CD14-positive monocyte (primary cell): ENCODE measurements around the gene NTN5. TPM values are rescaled to one million over a fixed set of nuclear protein-coding genes. Genes with fewer than 3 reads are reported as not detected.

ENCODE experiments used
- DNase-seq, 3 donors: peaks; one replicate each; pipeline ENCODE4 v3.0.0-alpha.2; 2011 to 2022
- H2AFZ ChIP-seq: 2 replicates; pipeline ENCODE4 v1.6.0; 2012; ENCODE audit warnings: mild to moderate bottlenecking, low read depth, low read length, inconsistent platforms; ENCODE audit not compliant: insufficient read depth, poor library complexity, severe bottlenecking
- H3K27ac ChIP-seq, 2 donors: 1 replicate in 1 of 2; 2 replicates in 1 of 2; pipeline ENCODE4 v1.5.1; 2012 to 2013; ENCODE audit warnings: low read length in 2 of 2, control low read depth in 1 of 2, inconsistent platforms in 1 of 2, low read depth in 1 of 2, mild to moderate bottlenecking in 1 of 2
- H3K27me3 ChIP-seq, 2 donors: one replicate each; pipeline versions ENCODE4 v1.6.0 to v1.6.1; 2011 to 2013; ENCODE audit warnings: low read length in 2 of 2; ENCODE audit not compliant: control insufficient read depth in 2 of 2, insufficient read depth in 2 of 2
- H3K36me3 ChIP-seq, 2 donors: replicated peaks in 1 of 2; 1 replicate in 1 of 2; 2 replicates in 1 of 2; pipeline versions ENCODE4 v1.5.1 to v1.6.1; 2012 to 2013; ENCODE audit warnings: low read length in 2 of 2, control low read depth in 1 of 2, inconsistent platforms in 1 of 2, mild to moderate bottlenecking in 1 of 2; ENCODE audit not compliant: insufficient read depth in 2 of 2, control insufficient read depth in 1 of 2
- H3K4me1 ChIP-seq, 2 donors: 1 replicate in 1 of 2; 2 replicates in 1 of 2; pipeline versions ENCODE4 v1.5.1 to v1.6.1; 2012 to 2013; ENCODE audit warnings: low read length in 2 of 2, control low read depth in 1 of 2, inconsistent platforms in 1 of 2, mild to moderate bottlenecking in 1 of 2, moderate library complexity in 1 of 2; ENCODE audit not compliant: insufficient read depth in 2 of 2, control insufficient read depth in 1 of 2
- H3K4me2 ChIP-seq: replicated peaks from 2 replicates; pipeline ENCODE3; 2012; ENCODE audit warnings: low read length, moderate library complexity, mild to moderate bottlenecking; ENCODE audit not compliant: poor library complexity, severe bottlenecking; ENCODE audit errors: extremely low read depth
- H3K4me3 ChIP-seq, 3 experiments: fragments of 200-600 bp in 1 of 3; sonication (generic) in 1 of 3; replicated peaks in 1 of 3; 1 replicate in 2 of 3; 2 replicates in 1 of 3; pipeline ENCODE4 v1.5.1; 2011 to 2013; ENCODE audit warnings: low read length in 3 of 3, mild to moderate bottlenecking in 3 of 3, control low read depth in 2 of 3, low read depth in 2 of 3, inconsistent platforms in 1 of 3, moderate library complexity in 1 of 3
- H3K79me2 ChIP-seq: 2 replicates; pipeline ENCODE4 v1.6.0; 2012; ENCODE audit warnings: mild to moderate bottlenecking, control low read depth, inconsistent platforms, low read length, moderate library complexity; ENCODE audit not compliant: insufficient read depth
- H3K9ac ChIP-seq: 2 replicates; pipeline ENCODE4 v1.6.0; 2017; ENCODE audit warnings: low read length, mild to moderate bottlenecking; ENCODE audit not compliant: insufficient read depth, poor library complexity, severe bottlenecking
- H3K9me3 ChIP-seq, 2 donors: replicated peaks in 1 of 2; 1 replicate in 1 of 2; 2 replicates in 1 of 2; pipeline versions ENCODE4 v1.5.1 to v1.6.1; 2012 to 2013; ENCODE audit warnings: low read length in 2 of 2, control low read depth in 1 of 2; ENCODE audit not compliant: control insufficient read depth in 1 of 2, insufficient read depth in 1 of 2
- H4K20me1 ChIP-seq: 2 replicates; pipeline ENCODE4 v1.6.0; 2012; ENCODE audit warnings: mild to moderate bottlenecking, low read length, control low read depth, moderate library complexity; ENCODE audit not compliant: insufficient read depth
- H3K27ac Mint-ChIP-seq, 7 donors: one replicate each; pipeline ENCODE4 v1.8.0; 2020; ENCODE audit warnings: mild to moderate bottlenecking in 7 of 7, mixed read lengths in 7 of 7, moderate library complexity in 6 of 7, inconsistent platforms in 2 of 7
- H3K27me3 Mint-ChIP-seq, 3 donors: one replicate each; pipeline ENCODE4 v1.8.0; 2021 to 2022; ENCODE audit warnings: low read depth in 3 of 3, mild to moderate bottlenecking in 3 of 3, mixed read lengths in 3 of 3, moderate library complexity in 3 of 3, inconsistent platforms in 1 of 3
- H3K36me3 Mint-ChIP-seq, 2 donors: one replicate each; pipeline ENCODE4 v1.8.0; 2020; ENCODE audit warnings: mixed read lengths in 2 of 2, inconsistent platforms in 1 of 2, mild to moderate bottlenecking in 1 of 2
- H3K4me1 Mint-ChIP-seq: one replicate; pipeline ENCODE4 v1.8.0; 2020; ENCODE audit warnings: mild to moderate bottlenecking, mixed read lengths
- H3K4me3 Mint-ChIP-seq, 2 donors: one replicate each; pipeline ENCODE4 v1.8.0; 2020; ENCODE audit warnings: mild to moderate bottlenecking in 2 of 2, mixed read lengths in 2 of 2, moderate library complexity in 1 of 2
- H3K9me3 Mint-ChIP-seq, 7 donors: one replicate each; pipeline ENCODE4 v1.8.0; 2020 to 2022; ENCODE audit warnings: mixed read lengths in 7 of 7, mild to moderate bottlenecking in 6 of 7, moderate library complexity in 6 of 7, inconsistent platforms in 2 of 7
- WGBS: methylation state at CpG from one replicate; pipeline ENCODE4 v1.1.5; 2013; ENCODE audit warnings: missing lambda C conversion rate; ENCODE audit not compliant: insufficient coverage; 5-methylcytosine and 5-hydroxymethylcytosine counted together
- intact Hi-C, 2 donors: fragments of 100-400 bp; cut with micrococcal nuclease; formaldehyde crosslinking; loops; one replicate each; pipeline versions ENCODE4 v1.15.0 to v1.15.1; 2023
- polyA plus RNA-seq, 3 donors: library from polyadenylated mRNA; depleted of rRNA in 1 of 3; unstranded in 2 of 3; stranded (reverse) in 1 of 3; fragments of 300-500 nt in 2 of 3; fragments of >200 nt in 1 of 3; fragmentation: Illumina TruSeq in 2 of 3; gene quantifications; 1 replicate in 2 of 3; 2 replicates in 1 of 3; pipeline ENCODE4 v1.2.3, GENCODE V29; 2012 to 2021
- TF ChIP-seq, protein P1 (sequence below): fragments of 200-600 bp; IDR thresholded peaks from one replicate; pipeline ENCODE4 v1.8.0; 2022; ENCODE audit warnings: antibody characterized with exemption, mild to moderate bottlenecking

NTN5 gene
- polyA plus RNA-seq, 3 donors: 0.44 TPM; not detected in 2

DNA sequence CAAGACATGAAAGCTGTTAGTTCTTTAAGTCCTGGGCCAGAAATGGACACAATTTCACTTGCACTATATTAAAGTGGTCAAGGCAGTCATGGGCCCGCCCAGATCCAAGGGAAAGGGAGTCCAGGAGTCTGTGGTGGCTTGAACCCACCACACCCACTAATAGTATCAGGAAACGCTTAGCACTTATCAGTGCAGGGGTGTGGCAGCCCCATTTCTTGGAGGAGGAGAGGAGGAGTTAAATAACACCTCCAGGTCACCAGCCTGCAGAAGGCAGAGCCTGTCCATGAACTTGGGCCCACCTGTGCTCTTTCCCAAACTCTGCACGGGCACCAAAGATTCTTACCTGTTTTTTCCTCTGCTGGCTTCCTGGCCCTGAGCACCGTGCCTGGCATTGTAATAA lies 5.4 kb upstream of the NTN5 start:
- H3K4me1 Mint-ChIP-seq: peaks cover 10% of the 10 kb centered on the region
- DNase-seq: no peak
- TF ChIP-seq, protein P1, sequence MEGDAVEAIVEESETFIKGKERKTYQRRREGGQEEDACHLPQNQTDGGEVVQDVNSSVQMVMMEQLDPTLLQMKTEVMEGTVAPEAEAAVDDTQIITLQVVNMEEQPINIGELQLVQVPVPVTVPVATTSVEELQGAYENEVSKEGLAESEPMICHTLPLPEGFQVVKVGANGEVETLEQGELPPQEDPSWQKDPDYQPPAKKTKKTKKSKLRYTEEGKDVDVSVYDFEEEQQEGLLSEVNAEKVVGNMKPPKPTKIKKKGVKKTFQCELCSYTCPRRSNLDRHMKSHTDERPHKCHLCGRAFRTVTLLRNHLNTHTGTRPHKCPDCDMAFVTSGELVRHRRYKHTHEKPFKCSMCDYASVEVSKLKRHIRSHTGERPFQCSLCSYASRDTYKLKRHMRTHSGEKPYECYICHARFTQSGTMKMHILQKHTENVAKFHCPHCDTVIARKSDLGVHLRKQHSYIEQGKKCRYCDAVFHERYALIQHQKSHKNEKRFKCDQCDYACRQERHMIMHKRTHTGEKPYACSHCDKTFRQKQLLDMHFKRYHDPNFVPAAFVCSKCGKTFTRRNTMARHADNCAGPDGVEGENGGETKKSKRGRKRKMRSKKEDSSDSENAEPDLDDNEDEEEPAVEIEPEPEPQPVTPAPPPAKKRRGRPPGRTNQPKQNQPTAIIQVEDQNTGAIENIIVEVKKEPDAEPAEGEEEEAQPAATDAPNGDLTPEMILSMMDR: no peak
- Histone ChIP-seq H3K4me2 (no peak overlapping the region), H3K4me1 (peaks cover 0 to 7% of the 10 kb centered on the region in 2 donors), H3K27me3 (no peaks in the 10 kb centered on the region), H3K4me3 (no peak overlapping the region), H3K36me3 (no peaks in the 10 kb centered on the region), H3K27ac (no peak overlapping the region), H2AFZ (no peak overlapping the region), H3K9ac (no peak overlapping the region), H3K79me2 (no peaks in the 10 kb centered on the region), H3K9me3 (no peaks in the 10 kb centered on the region), H4K20me1 (no peaks in the 10 kb centered on the region)
- H3K36me3 Mint-ChIP-seq: no peaks in the 10 kb centered on the region
- H3K27ac Mint-ChIP-seq: no peak overlapping the region
- no peaks in the 10 kb centered on the region for H3K9me3 Mint-ChIP-seq
- H3K4me3 Mint-ChIP-seq: no peak overlapping the region
- WGBS: 100% methylated on average over 1 of the region's 4 CpGs
- intact Hi-C loops: loop anchor here in 1 of 2 donors (5.0 kb wide), 1 partner anchor 36 kb away; no protein-coding TSS in a partner anchor
- peaks cover 4 to 8% (median 7%) of the 10 kb centered on the region in 3 donors for H3K27me3 Mint-ChIP-seq

DNA sequence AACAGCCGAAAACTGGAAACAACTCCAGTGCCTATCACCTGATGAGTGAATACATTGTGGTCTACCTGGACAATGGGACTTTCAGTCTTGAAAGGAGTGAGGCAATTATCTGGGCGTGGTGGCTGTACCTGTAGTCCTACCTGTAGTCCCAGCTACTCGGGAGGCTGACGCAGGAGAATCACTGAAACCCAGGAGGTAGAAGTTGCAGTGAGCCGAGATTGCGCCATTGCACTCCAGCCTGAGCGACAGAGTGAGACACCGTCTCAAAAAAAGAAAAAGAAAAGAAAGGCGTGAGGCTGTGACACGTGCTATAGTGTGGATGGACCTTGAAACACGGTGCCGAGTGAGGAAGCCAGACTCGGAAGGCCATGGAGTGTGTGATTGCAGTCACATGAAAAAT lies 4.1 kb upstream of the NTN5 start:
- H3K9ac ChIP-seq: no peak overlapping the region

More for the DNA sequence above, 4.1 kb upstream of the NTN5 start:
- H2AFZ ChIP-seq: no peak overlapping the region
- Mint-ChIP-seq H3K36me3 (no peaks in the 10 kb centered on the region), H3K4me3 (no peak overlapping the region), H3K4me1 (peaks cover 8% of the 10 kb centered on the region), H3K27me3 (peaks cover 4 to 8% (median 5%) of the 10 kb centered on the region in 3 donors), H3K27ac (peak overlapping the region in 1 of 7 donors; percentile 49), H3K9me3 (no peaks in the 10 kb centered on the region)
- H3K27ac ChIP-seq: no peak overlapping the region
- no peak overlapping the region for H3K4me2 ChIP-seq
- H3K27me3 ChIP-seq: no peaks in the 10 kb centered on the region
- TF ChIP-seq, protein P1: no peak
- no peaks in the 10 kb centered on the region for H3K9me3 ChIP-seq
- H3K4me3 ChIP-seq: no peak overlapping the region
- H4K20me1 ChIP-seq: no peaks in the 10 kb centered on the region
- 93% methylated on average over 13 of the region's 13 CpGs for WGBS
- H3K4me1 ChIP-seq: peaks cover 0 to 7% of the 10 kb centered on the region in 2 donors
- no peaks in the 10 kb centered on the region for H3K36me3 ChIP-seq
- intact Hi-C loops: loop anchor here in 1 of 2 donors (5.0 kb wide), 1 partner anchor 35 kb away; no protein-coding TSS in a partner anchor
- no peaks in the 10 kb centered on the region for H3K79me2 ChIP-seq
- no peak for DNase-seq
